ENCODE results near the gene MAGI2.

Gene MAGI2

DNA sequence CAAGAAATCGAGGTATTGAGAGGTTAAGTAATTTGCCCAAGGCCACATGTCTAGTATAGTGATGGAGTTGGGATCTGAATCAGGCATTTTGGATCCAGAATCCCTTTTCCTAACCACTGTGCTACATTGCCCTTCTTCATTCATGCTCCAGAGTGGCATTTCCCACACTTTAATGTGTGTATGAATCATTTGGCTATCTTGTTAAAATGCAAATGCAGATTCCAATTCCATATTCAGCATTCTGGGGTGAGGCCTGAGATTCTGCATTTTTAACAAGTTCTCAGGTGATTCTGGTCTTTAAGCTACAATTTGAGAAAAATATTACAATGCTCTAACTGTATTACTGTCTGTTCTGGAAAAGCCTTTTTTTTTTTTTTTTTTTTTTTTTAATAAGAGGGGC lies 1023.6 kb downstream of the MAGI2 start:
- H3K36me3 ChIP-seq (ENCODE audit: low read depth): no peaks in the 10 kb centered on the region
- no peak overlapping the region for H3K27ac ChIP-seq (ENCODE audit: poor library complexity, severe bottlenecking)
- no peak for DNase-seq (ENCODE audit: low spot score)
- H3K27me3 ChIP-seq (ENCODE audit: insufficient read depth, poor library complexity, severe bottlenecking): peaks cover 4% of the 10 kb centered on the region
- no peak overlapping the region for H3K4me3 ChIP-seq (ENCODE audit: severe bottlenecking)
- H3K9me3 ChIP-seq (ENCODE audit: severe bottlenecking): no peaks in the 10 kb centered on the region
- TF ChIP-seq CTCF (IDR thresholded peaks at IDR 0.05; ENCODE audit: poor library complexity, severe bottlenecking): no peak
- H3K4me1 ChIP-seq (ENCODE audit: insufficient read depth, poor library complexity, severe bottlenecking): no peaks in the 10 kb centered on the region
- no peak for ATAC-seq (ENCODE audit: low read depth)

GRCh38 chr7:78427209-78427608 lies 1026.3 kb downstream of the MAGI2 start:
- Histone ChIP-seq H3K4me1 (ENCODE audit: insufficient read depth, poor library complexity, severe bottlenecking) (no peaks in the 10 kb centered on the region), H3K9me3 (ENCODE audit: severe bottlenecking) (no peaks in the 10 kb centered on the region), H3K27me3 (ENCODE audit: insufficient read depth, poor library complexity, severe bottlenecking) (no peaks in the 10 kb centered on the region), H3K36me3 (ENCODE audit: low read depth) (no peaks in the 10 kb centered on the region), H3K4me3 (ENCODE audit: severe bottlenecking) (no peak overlapping the region), H3K27ac (ENCODE audit: poor library complexity, severe bottlenecking) (no peak overlapping the region)
- DNase-seq (ENCODE audit: low spot score) (no peak), ATAC-seq (ENCODE audit: low read depth) (no peak)
- TF ChIP-seq CTCF (IDR thresholded peaks at IDR 0.05; ENCODE audit: poor library complexity, severe bottlenecking): no peak

- ATAC-seq (ENCODE audit: low read depth): no peak
Observed at GRCh38 chr7:78420001-78420400, 1033.5 kb downstream of the MAGI2 start.

DNA sequence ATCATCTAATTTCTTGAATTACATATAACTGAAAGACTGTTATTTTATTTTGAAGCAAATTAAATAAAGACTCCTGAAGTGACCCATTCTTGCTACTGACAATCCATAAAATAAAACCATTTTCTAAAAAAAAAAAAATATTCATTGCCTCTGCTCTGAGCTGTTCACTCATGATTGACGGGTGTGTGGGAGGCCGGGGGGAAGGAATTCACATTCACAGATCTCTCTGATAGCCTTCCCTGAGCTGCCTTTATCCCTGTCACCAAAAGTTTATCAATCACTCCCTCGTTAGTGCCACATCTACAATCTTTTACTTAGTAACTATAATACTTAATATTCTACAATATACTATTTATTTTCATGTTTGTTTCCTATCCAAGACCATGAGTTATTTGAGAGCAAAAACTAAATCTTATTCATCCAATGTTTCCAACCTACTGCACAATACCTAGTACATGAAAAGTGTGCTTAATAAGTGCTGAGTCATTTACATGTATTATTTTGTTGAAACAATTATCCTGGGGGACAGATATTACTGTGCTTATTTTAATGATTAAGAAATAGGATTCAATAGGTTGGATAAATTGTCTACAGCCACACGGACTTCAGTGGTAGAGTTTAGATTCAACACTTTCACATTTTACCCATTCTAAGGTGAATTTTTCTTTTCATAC lies 1036.2 kb downstream of the MAGI2 start:
- no peak overlapping the region for H3K4me3 ChIP-seq (ENCODE audit: severe bottlenecking)
- H3K4me1 ChIP-seq (ENCODE audit: insufficient read depth, poor library complexity, severe bottlenecking): no peaks in the 10 kb centered on the region
- H3K27ac ChIP-seq (ENCODE audit: poor library complexity, severe bottlenecking): no peak overlapping the region
- H3K36me3 ChIP-seq (ENCODE audit: low read depth): no peaks in the 10 kb centered on the region
- TF ChIP-seq CTCF (IDR thresholded peaks at IDR 0.05; ENCODE audit: poor library complexity, severe bottlenecking): no peak
- H3K9me3 ChIP-seq (ENCODE audit: severe bottlenecking): no peaks in the 10 kb centered on the region
- ATAC-seq (ENCODE audit: low read depth): no peak
- no peak for DNase-seq (ENCODE audit: low spot score)
- no peaks in the 10 kb centered on the region for H3K27me3 ChIP-seq (ENCODE audit: insufficient read depth, poor library complexity, severe bottlenecking)

More at GRCh38 chr7:78420001-78420400, 1033.5 kb downstream of the MAGI2 start:
- no peak for DNase-seq (ENCODE audit: low spot score)
- Histone ChIP-seq H3K36me3 (ENCODE audit: low read depth) (no peaks in the 10 kb centered on the region), H3K27me3 (ENCODE audit: insufficient read depth, poor library complexity, severe bottlenecking) (no peaks in the 10 kb centered on the region), H3K27ac (ENCODE audit: poor library complexity, severe bottlenecking) (no peak overlapping the region), H3K4me1 (ENCODE audit: insufficient read depth, poor library complexity, severe bottlenecking) (no peaks in the 10 kb centered on the region), H3K9me3 (ENCODE audit: severe bottlenecking) (no peaks in the 10 kb centered on the region), H3K4me3 (ENCODE audit: severe bottlenecking) (no peak overlapping the region)
- TF ChIP-seq CTCF (IDR thresholded peaks at IDR 0.05; ENCODE audit: poor library complexity, severe bottlenecking): no peak

GRCh38 chr7:78413568-78413967 lies 1039.9 kb downstream of the MAGI2 start:
- no peaks in the 10 kb centered on the region for H3K27me3 ChIP-seq (ENCODE audit: insufficient read depth, poor library complexity, severe bottlenecking)
- no peak for TF ChIP-seq CTCF (IDR thresholded peaks at IDR 0.05; ENCODE audit: poor library complexity, severe bottlenecking)
- no peaks in the 10 kb centered on the region for H3K4me1 ChIP-seq (ENCODE audit: insufficient read depth, poor library complexity, severe bottlenecking)
- H3K36me3 ChIP-seq (ENCODE audit: low read depth): no peaks in the 10 kb centered on the region
- H3K4me3 ChIP-seq (ENCODE audit: severe bottlenecking): no peak overlapping the region
- no peaks in the 10 kb centered on the region for H3K9me3 ChIP-seq (ENCODE audit: severe bottlenecking)
- H3K27ac ChIP-seq (ENCODE audit: poor library complexity, severe bottlenecking): no peak overlapping the region
- ATAC-seq (ENCODE audit: low read depth) (no peak), DNase-seq (ENCODE audit: low spot score) (no peak)
